Caco-2 (cell line): ENCODE measurements around the gene TRPM4. TPM values are rescaled to one million over a fixed set of nuclear protein-coding genes. Genes with fewer than 3 reads are reported as not detected.
A peak's percentile ranks its signal among the peaks of the same experiment; 100 is the strongest.
"Not testable (repeated sequence)": the region's sequence is repeated elsewhere in the genome, so short reads cannot be mapped to it uniquely, and the experiment has no call there.

Experiments
- BruUV-seq: library from RNA; stranded (reverse); fragments of 400-500 nt; replicated peaks from 2 replicates; lab custom pipeline; 2021; lab: Mats Ljungman, UMichigan
- CTCF ChIA-PET: fragments of 300-600 bp; sonication (Branson Sonifier 250); formaldehyde crosslinking; loops from one replicate; lab custom pipeline; 2022; ENCODE audit warnings: antibody characterized with exemption; lab: Charles Lee
- POLR2A ChIA-PET: fragments of 300-600 bp; sonication (Branson Sonifier 250); formaldehyde crosslinking; loops from one replicate; lab custom pipeline; 2022; ENCODE audit warnings: antibody characterized with exemption; lab: Charles Lee
- DNase-seq, 2 experiments: peaks; one replicate each; pipeline versions ENCODE4 v3.0.0 to v3.0.0-alpha.2; 2020 to 2022
- H3K27me3 ChIP-seq: replicated peaks from 2 replicates; pipeline ENCODE4 v1.6.0; 2011; ENCODE audit warnings: low read length; ENCODE audit not compliant: control insufficient read depth, insufficient read depth
- H3K36me3 ChIP-seq: 2 replicates; pipeline ENCODE4 v1.5.1; 2011; ENCODE audit warnings: low read length; ENCODE audit not compliant: control insufficient read depth, insufficient read depth
- H3K4me1 ChIP-seq: fragments of 250-450 bp; sonication (Bioruptor Pico); 2 replicates; pipeline ENCODE4 v1.5.1; 2020; ENCODE audit warnings: mild to moderate bottlenecking
- H3K4me3 ChIP-seq: 2 replicates; pipeline ENCODE4 v1.5.1; 2011; ENCODE audit warnings: low read depth, mild to moderate bottlenecking, control low read depth, low read length
- H3K9me3 ChIP-seq: fragments of 250-450 bp; sonication (Bioruptor Pico); 2 replicates; pipeline ENCODE4 v1.5.1; 2020; ENCODE audit warnings: mild to moderate bottlenecking, moderate library complexity
- H3K27ac Mint-ChIP-seq: one replicate; pipeline ENCODE4 v1.8.0; 2022; ENCODE audit warnings: mixed read lengths; ENCODE audit not compliant: unreplicated experiment
- H3K27me3 Mint-ChIP-seq: one replicate; pipeline ENCODE4 v1.8.0; 2022; ENCODE audit warnings: mixed read lengths; ENCODE audit not compliant: insufficient read depth, unreplicated experiment
- H3K36me3 Mint-ChIP-seq: one replicate; pipeline ENCODE4 v1.8.0; 2022; ENCODE audit warnings: mild to moderate bottlenecking, mixed read lengths; ENCODE audit not compliant: insufficient read depth, unreplicated experiment
- H3K4me1 Mint-ChIP-seq: one replicate; pipeline ENCODE4 v1.8.0; 2022; ENCODE audit warnings: low read depth, mixed read lengths; ENCODE audit not compliant: unreplicated experiment
- H3K4me3 Mint-ChIP-seq: one replicate; pipeline ENCODE4 v1.8.0; 2022; ENCODE audit warnings: mild to moderate bottlenecking, moderate library complexity, mixed read lengths; ENCODE audit not compliant: unreplicated experiment
- H3K9me3 Mint-ChIP-seq: one replicate; pipeline ENCODE4 v1.8.0; 2022; ENCODE audit warnings: mixed read lengths; ENCODE audit not compliant: unreplicated experiment
- intact Hi-C: fragments of 100-400 bp; cut with micrococcal nuclease; formaldehyde crosslinking; loops from one replicate; pipeline ENCODE4 v1.10.0; 2022; ENCODE audit not compliant: unreplicated experiment
- total RNA-seq: library from RNA; stranded (reverse); gene quantifications from 2 replicates; pipeline ENCODE4 v1.2.3, GENCODE V29; 2022
- TF ChIP-seq, protein P1 (sequence below), 2 experiments: fragments of 200-600 bp in 1 of 2; IDR thresholded peaks; 1 replicate in 1 of 2; 2 replicates in 1 of 2; pipeline versions ENCODE4 v1.5.1 to v1.8.0; 2011 to 2022; ENCODE audit warnings: antibody characterized with exemption in 1 of 2, control low read depth in 1 of 2, inconsistent platforms in 1 of 2, low read depth in 1 of 2, low read length in 1 of 2, mild to moderate bottlenecking in 1 of 2, moderate library complexity in 1 of 2; ENCODE audit not compliant: insufficient read depth in 1 of 2, severe bottlenecking in 1 of 2, unreplicated experiment in 1 of 2

Gene TRPM4
- total RNA-seq, 1 experiment from 2014 or later: 27.8 TPM

GRCh38 chr19:49119411-49120324 is 37.9 kb upstream of the TRPM4 start, which contains the start of gene PPFIA3:
PPFIA3 (plus strand) TSS chr19:49119544; CDS start chr19:49127874, 8,330 bp downstream.
- intact Hi-C loops: loop anchor here (1.0 to 5.0 kb wide), 4 partner anchors 9 to 78 kb away; partner anchors contain the start of gene SNRNP70
- peak within 1 kb of the TSS; percentile 94 for H3K4me3 Mint-ChIP-seq
- DNase-seq: peak; percentile 55 to 78
- TF ChIP-seq, protein P1, sequence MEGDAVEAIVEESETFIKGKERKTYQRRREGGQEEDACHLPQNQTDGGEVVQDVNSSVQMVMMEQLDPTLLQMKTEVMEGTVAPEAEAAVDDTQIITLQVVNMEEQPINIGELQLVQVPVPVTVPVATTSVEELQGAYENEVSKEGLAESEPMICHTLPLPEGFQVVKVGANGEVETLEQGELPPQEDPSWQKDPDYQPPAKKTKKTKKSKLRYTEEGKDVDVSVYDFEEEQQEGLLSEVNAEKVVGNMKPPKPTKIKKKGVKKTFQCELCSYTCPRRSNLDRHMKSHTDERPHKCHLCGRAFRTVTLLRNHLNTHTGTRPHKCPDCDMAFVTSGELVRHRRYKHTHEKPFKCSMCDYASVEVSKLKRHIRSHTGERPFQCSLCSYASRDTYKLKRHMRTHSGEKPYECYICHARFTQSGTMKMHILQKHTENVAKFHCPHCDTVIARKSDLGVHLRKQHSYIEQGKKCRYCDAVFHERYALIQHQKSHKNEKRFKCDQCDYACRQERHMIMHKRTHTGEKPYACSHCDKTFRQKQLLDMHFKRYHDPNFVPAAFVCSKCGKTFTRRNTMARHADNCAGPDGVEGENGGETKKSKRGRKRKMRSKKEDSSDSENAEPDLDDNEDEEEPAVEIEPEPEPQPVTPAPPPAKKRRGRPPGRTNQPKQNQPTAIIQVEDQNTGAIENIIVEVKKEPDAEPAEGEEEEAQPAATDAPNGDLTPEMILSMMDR (IDR thresholded peaks at IDR 0.05; ENCODE audit: insufficient read depth in 1 of 2, low read depth in 1 of 2, low read length in 1 of 2, severe bottlenecking in 1 of 2, unreplicated experiment in 1 of 2): no peak
- no peaks in the 10 kb centered on the region for H3K9me3 Mint-ChIP-seq
- POLR2A ChIA-PET: no interaction called here
- peak within 1 kb of the TSS; percentile 88 for H3K4me3 ChIP-seq
- peaks cover 14% of the 10 kb centered on the region for H3K36me3 Mint-ChIP-seq
- BruUV-seq: no TSS peak
- no peaks in the 10 kb centered on the region for H3K27me3 ChIP-seq
- CTCF ChIA-PET: interaction anchor here (1.2 to 1.5 kb wide), 4 partner anchors 8 to 79 kb away, joined by 4 to 9 read pairs (median 5); no protein-coding TSS in a partner anchor
- peak within 1 kb of the TSS; percentile 85 for H3K27ac Mint-ChIP-seq
- H3K9me3 ChIP-seq: no peaks in the 10 kb centered on the region
- H3K4me1 ChIP-seq: peaks cover 23% of the 10 kb centered on the region
- peaks cover 29% of the 10 kb centered on the region for H3K4me1 Mint-ChIP-seq
- peaks cover 4% of the 10 kb centered on the region for H3K27me3 Mint-ChIP-seq
- no peaks in the 10 kb centered on the region for H3K36me3 ChIP-seq

DNA sequence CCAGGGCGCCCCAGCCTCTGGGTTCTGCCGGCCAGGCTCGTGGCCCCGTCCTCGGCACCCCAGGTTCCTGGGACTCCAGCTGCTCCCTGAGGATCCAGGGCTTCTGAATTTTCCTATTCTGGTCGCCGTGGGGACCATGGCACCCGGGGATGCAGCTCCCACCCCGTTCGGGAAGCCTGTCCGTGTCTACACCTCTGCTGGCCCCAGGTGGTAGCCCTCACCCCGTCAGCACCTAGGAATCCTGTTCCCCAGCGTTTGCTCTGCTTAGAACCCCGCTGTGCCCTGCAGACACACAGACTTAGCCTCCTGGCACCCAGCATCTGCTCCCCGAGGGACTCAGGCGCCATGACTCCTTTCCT is 37.3 kb upstream of the TRPM4 start:
- no peak overlapping the region for H3K27ac Mint-ChIP-seq
- no peak for DNase-seq

GRCh38 chr19:49120868-49121267 is 36.7 kb upstream of the TRPM4 start:
- no peak overlapping the region for H3K4me3 ChIP-seq
- peaks cover 24% of the 10 kb centered on the region for H3K36me3 Mint-ChIP-seq
- peaks cover 27% of the 10 kb centered on the region for H3K4me1 ChIP-seq
- no peak overlapping the region for H3K27ac Mint-ChIP-seq
- H3K27me3 ChIP-seq: no peaks in the 10 kb centered on the region
- no peaks in the 10 kb centered on the region for H3K36me3 ChIP-seq
- no peak for DNase-seq
- peaks cover 39% of the 10 kb centered on the region for H3K4me1 Mint-ChIP-seq
- no peaks in the 10 kb centered on the region for H3K9me3 Mint-ChIP-seq
- TF ChIP-seq, protein P1 (IDR thresholded peaks at IDR 0.05; ENCODE audit: insufficient read depth in 1 of 2, low read depth in 1 of 2, low read length in 1 of 2, severe bottlenecking in 1 of 2, unreplicated experiment in 1 of 2): no peak
- no peaks in the 10 kb centered on the region for H3K9me3 ChIP-seq
- peak overlapping the region; percentile 94 for H3K4me3 Mint-ChIP-seq
- intact Hi-C loops: no loop called here
- ChIA-PET CTCF (no interaction called here), POLR2A (no interaction called here)
- H3K27me3 Mint-ChIP-seq: peaks cover 4% of the 10 kb centered on the region
- BruUV-seq: no TSS peak

More for the DNA sequence above, 37.3 kb upstream of the TRPM4 start:
- BruUV-seq: no TSS peak
- ChIA-PET CTCF (interaction anchor here (1.2 to 1.5 kb wide), 4 partner anchors 8 to 78 kb away, joined by 4 to 9 read pairs (median 5); no protein-coding TSS in a partner anchor), POLR2A (no interaction called here)
- peaks cover 4% of the 10 kb centered on the region for H3K27me3 Mint-ChIP-seq
- H3K9me3 ChIP-seq: no peaks in the 10 kb centered on the region
- H3K4me1 Mint-ChIP-seq: peaks cover 35% of the 10 kb centered on the region
- TF ChIP-seq, protein P1 (IDR thresholded peaks at IDR 0.05; ENCODE audit: insufficient read depth in 1 of 2, low read depth in 1 of 2, low read length in 1 of 2, severe bottlenecking in 1 of 2, unreplicated experiment in 1 of 2): no peak
- intact Hi-C loops: no loop called here
- H3K27me3 ChIP-seq: no peaks in the 10 kb centered on the region
- H3K4me3 ChIP-seq: peak overlapping the region; percentile 88
- H3K4me1 ChIP-seq: peaks cover 25% of the 10 kb centered on the region
- H3K9me3 Mint-ChIP-seq: no peaks in the 10 kb centered on the region
- H3K36me3 ChIP-seq: no peaks in the 10 kb centered on the region
- H3K36me3 Mint-ChIP-seq: peaks cover 19% of the 10 kb centered on the region
- peak overlapping the region; percentile 94 for H3K4me3 Mint-ChIP-seq

DNA sequence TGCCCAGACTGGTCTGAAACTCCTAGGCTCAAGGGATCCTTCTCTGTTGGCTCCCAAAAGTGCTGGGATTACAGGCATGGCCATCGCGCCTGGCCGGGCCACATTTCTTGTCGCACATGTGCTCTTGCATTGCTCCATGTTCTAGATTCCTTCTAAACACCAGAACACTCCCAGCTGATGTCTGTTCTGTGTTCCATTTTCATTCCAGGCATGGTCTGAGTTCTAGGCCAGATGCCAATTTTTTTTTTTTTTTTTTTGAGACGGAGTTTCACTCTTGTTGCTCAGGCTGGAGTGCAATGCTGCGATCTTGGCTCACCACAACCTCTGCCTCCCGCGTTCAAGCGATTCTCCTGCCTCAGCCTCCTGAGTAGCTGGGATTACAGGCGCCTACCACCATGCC is 35.8 kb upstream of the TRPM4 start:
- H3K4me3 ChIP-seq, H3K27me3 ChIP-seq, H3K4me3 Mint-ChIP-seq, DNase-seq, BruUV-seq, H3K27ac Mint-ChIP-seq, H3K9me3 ChIP-seq, H3K36me3 ChIP-seq, H3K27me3 Mint-ChIP-seq, POLR2A ChIA-PET, H3K9me3 Mint-ChIP-seq, intact Hi-C loops: not testable (repeated sequence)
- CTCF ChIA-PET: interaction anchor here (0.7 kb wide), 1 partner anchor 73 kb away, joined by 7 read pairs; no protein-coding TSS in a partner anchor
- Mint-ChIP-seq H3K4me1 (peaks cover 31% of the 10 kb centered on the region), H3K36me3 (peaks cover 24% of the 10 kb centered on the region)
- H3K4me1 ChIP-seq: peaks cover 27% of the 10 kb centered on the region
